HL-60 (cell line): ENCODE data around the gene FUT8.

Source experiments
- CTCF ChIP-seq: IDR thresholded peaks from one replicate; pipeline ENCODE4 v1.5.1; 2011; ENCODE audit warnings: low read length, control low read depth, inconsistent platforms; ENCODE audit not compliant: insufficient read depth
- GABPA ChIP-seq: IDR thresholded peaks from 2 replicates; pipeline ENCODE4 v1.6.1; 2012; ENCODE audit warnings: low read depth
- POLR2AphosphoS5 ChIP-seq: IDR thresholded peaks from 2 replicates; pipeline ENCODE4 v1.6.1; 2012; ENCODE audit warnings: low read depth

- no peak for TF ChIP-seq CTCF
- TF ChIP-seq GABPA = no peak
- no peak for TF ChIP-seq POLR2AphosphoS5
These were observed 124.4 kb downstream of the FUT8 start for GRCh38 chr14:65536781-65537423.
